HG02610 (cell line): ENCODE results near the gene CHPF.

ENCODE experiments used
- ATAC-seq: cut with Tn5 transposase; IDR thresholded peaks from one replicate; pipeline ENCODE4 v1.9.1; 2021; ENCODE audit warnings: mild to moderate bottlenecking, moderate library complexity; ENCODE audit not compliant: unreplicated experiment

The CHPF gene

GRCh38 chr2:219498280-219499057, 45.1 kb downstream of the CHPF start, which contains the start of gene GMPPA:
Gene GMPPA (plus strand): TSS chr2:219498891. CDS start chr2:219499976, 1,085 bp downstream.
- ATAC-seq, result peak; percentile 97

- no peak for ATAC-seq
These were observed 45.9 kb downstream of the CHPF start for GRCh38 chr2:219497495-219498279.

GRCh38 chr2:219496825-219497494, 46.6 kb downstream of the CHPF start:
- no peak for ATAC-seq

- ATAC-seq, result no peak
These were observed 47.3 kb downstream of the CHPF start for GRCh38 chr2:219496247-219496824.

- no peak for ATAC-seq
These were observed 48.0 kb downstream of the CHPF start for GRCh38 chr2:219495531-219496122.

- no peak for ATAC-seq
These were observed 48.6 kb downstream of the CHPF start for GRCh38 chr2:219494952-219495530.

- ATAC-seq, result no peak
These were observed 50.5 kb downstream of the CHPF start for GRCh38 chr2:219493086-219493485.

- ATAC-seq, result no peak
These were observed 51.0 kb downstream of the CHPF start for GRCh38 chr2:219492575-219492974.

GRCh38 chr2:219491278-219491963, 52.2 kb downstream of the CHPF start:
- no peak for ATAC-seq

GRCh38 chr2:219490600-219491130, 52.9 kb downstream of the CHPF start:
- ATAC-seq, result no peak

- ATAC-seq, result no peak
These were observed 53.4 kb downstream of the CHPF start for GRCh38 chr2:219490186-219490585.

GRCh38 chr2:219489315-219489714, 54.3 kb downstream of the CHPF start:
- ATAC-seq, result no peak
